WTC11 (cell line): ENCODE measurements around the gene IDH3G. TPM values are rescaled to one million over a fixed set of nuclear protein-coding genes. Genes with fewer than 3 reads are reported as not detected.

Experiments used
- ATAC-seq: fragments of 200-7000 bp; cut with Tn5 transposase; 2 replicates; pipeline ENCODE4 v1.10.0; 2021; ENCODE audit warnings: mild to moderate bottlenecking, moderate library complexity
- CTCF ChIA-PET: fragments of 300-600 bp; sonication (Branson Sonifier 250); formaldehyde crosslinking; loops from one replicate; lab custom pipeline; 2021; ENCODE audit warnings: antibody characterized with exemption; lab: Charles Lee
- POLR2A ChIA-PET: fragments of 350-600 bp; sonication (Branson Sonifier 250); formaldehyde crosslinking; loops from one replicate; lab custom pipeline; 2021; ENCODE audit warnings: antibody characterized with exemption; lab: Charles Lee
- DNase-seq: peaks from one replicate; pipeline ENCODE4 v3.0.0; 2021; ENCODE audit warnings: low spot score
- H3K27ac Mint-ChIP-seq: 2 replicates; pipeline ENCODE4 v1.8.0; 2021; ENCODE audit warnings: mixed read lengths
- H3K27me3 Mint-ChIP-seq: 2 replicates; pipeline ENCODE4 v1.8.0; 2021; ENCODE audit warnings: low read depth, mild to moderate bottlenecking, moderate library complexity, mixed read lengths
- H3K36me3 Mint-ChIP-seq: 2 replicates; pipeline ENCODE4 v1.8.0; 2021; ENCODE audit warnings: mixed read lengths
- H3K4me1 Mint-ChIP-seq: 2 replicates; pipeline ENCODE4 v1.8.0; 2022; ENCODE audit warnings: mixed read lengths
- H3K4me3 Mint-ChIP-seq: 2 replicates; pipeline ENCODE4 v1.8.0; 2021; ENCODE audit warnings: mild to moderate bottlenecking, moderate library complexity, mixed read lengths
- H3K9me3 Mint-ChIP-seq: 2 replicates; pipeline ENCODE4 v1.8.0; 2021; ENCODE audit warnings: mixed read lengths
- CREB1 ChIP-seq: sonication (generic); formaldehyde crosslinking; IDR thresholded peaks from 2 replicates; pipeline ENCODE4 v1.8.0; 2023; ENCODE audit warnings: mild to moderate bottlenecking, missing genetic modification reagents
- EMX1 ChIP-seq: fragments of 250-450 bp; sonication (Bioruptor Pico); IDR thresholded peaks from 2 replicates; pipeline ENCODE4 v1.8.0; 2021; ENCODE audit warnings: mild to moderate bottlenecking
- ESRRA ChIP-seq: sonication (generic); formaldehyde crosslinking; IDR thresholded peaks from 2 replicates; pipeline ENCODE4 v1.8.1; 2022; ENCODE audit warnings: mild to moderate bottlenecking, missing genetic modification reagents, borderline replicate concordance
- ETV6 ChIP-seq: sonication (generic); formaldehyde crosslinking; IDR thresholded peaks from 2 replicates; pipeline ENCODE4 v1.8.1; 2022; ENCODE audit warnings: mild to moderate bottlenecking, missing genetic modification reagents
- FOXJ3 ChIP-seq: sonication (generic); formaldehyde crosslinking; IDR thresholded peaks from 2 replicates; pipeline ENCODE4 v1.9.0; 2021; ENCODE audit warnings: missing genetic modification reagents, mild to moderate bottlenecking, borderline replicate concordance
- GTF2I ChIP-seq: fragments of 250-450 bp; sonication (Bioruptor Pico); conservative IDR thresholded peaks from 2 replicates; pipeline ENCODE4 v1.4.0; 2021; ENCODE audit warnings: mild to moderate bottlenecking
- JUN ChIP-seq: sonication (generic); formaldehyde crosslinking; IDR thresholded peaks from 2 replicates; pipeline ENCODE4 v1.8.0; 2023; ENCODE audit warnings: mild to moderate bottlenecking, missing genetic modification reagents
- NR1H2 ChIP-seq: sonication (generic); formaldehyde crosslinking; IDR thresholded peaks from 2 replicates; pipeline ENCODE4 v1.9.0; 2021; ENCODE audit warnings: mild to moderate bottlenecking, moderate library complexity, missing genetic modification reagents
- TCF7 ChIP-seq: sonication (generic); formaldehyde crosslinking; IDR thresholded peaks from 2 replicates; pipeline ENCODE4 v1.8.0; 2022; ENCODE audit warnings: mild to moderate bottlenecking, low read depth, missing genetic modification reagents, moderate library complexity
- TEAD4 ChIP-seq: sonication (generic); formaldehyde crosslinking; IDR thresholded peaks from 2 replicates; pipeline ENCODE4 v1.8.0; 2022; ENCODE audit warnings: mild to moderate bottlenecking, missing genetic modification reagents
- ZNF219 ChIP-seq: sonication (generic); formaldehyde crosslinking; IDR thresholded peaks from 2 replicates; pipeline ENCODE4 v1.8.0; 2023; ENCODE audit warnings: missing genetic modification reagents, mild to moderate bottlenecking, borderline replicate concordance
- total RNA-seq: library from RNA; stranded (reverse); gene quantifications from 3 replicates; pipeline ENCODE4 v1.2.3, GENCODE V29; 2021
- TF ChIP-seq, protein P1 (sequence below): sonication (generic); formaldehyde crosslinking; IDR thresholded peaks from 2 replicates; pipeline ENCODE4 v1.8.1; 2022; ENCODE audit warnings: low read depth, missing genetic modification reagents, borderline replicate concordance
- TF ChIP-seq, protein P2 (sequence below): sonication (generic); formaldehyde crosslinking; IDR thresholded peaks from 2 replicates; pipeline ENCODE4 v1.8.0; 2022; ENCODE audit warnings: mild to moderate bottlenecking, missing genetic modification reagents
- TF ChIP-seq, protein P3 (sequence below): fragments of 250-450 bp; sonication (Bioruptor Pico); conservative IDR thresholded peaks from 2 replicates; pipeline ENCODE4 v1.9.0; 2021; ENCODE audit warnings: mild to moderate bottlenecking
- TF ChIP-seq, protein P4 (sequence below): sonication (generic); formaldehyde crosslinking; IDR thresholded peaks from 2 replicates; pipeline ENCODE4 v1.8.1; 2022; ENCODE audit warnings: missing genetic modification reagents, borderline replicate concordance
- TF ChIP-seq, protein P5 (sequence below): sonication (generic); formaldehyde crosslinking; IDR thresholded peaks from 2 replicates; pipeline ENCODE4 v1.8.1; 2023; ENCODE audit warnings: mild to moderate bottlenecking, missing genetic modification reagents, moderate library complexity
- TF ChIP-seq, protein P6 (sequence below): sonication (generic); formaldehyde crosslinking; IDR thresholded peaks from 2 replicates; pipeline ENCODE4 v1.8.0; 2022; ENCODE audit warnings: mild to moderate bottlenecking, missing genetic modification reagents
- TF ChIP-seq, protein P7 (sequence below): fragments of 200-600 bp; IDR thresholded peaks from 2 replicates; pipeline ENCODE4 v1.8.0; 2022; ENCODE audit warnings: antibody characterized with exemption
- TF ChIP-seq, protein P8 (sequence below): sonication (generic); formaldehyde crosslinking; IDR thresholded peaks from 2 replicates; pipeline ENCODE4 v1.8.1; 2023; ENCODE audit warnings: mild to moderate bottlenecking, missing genetic modification reagents, moderate library complexity

IDH3G gene
- total RNA-seq, 1 experiment from 2014 or later, result 52.4 TPM

DNA sequence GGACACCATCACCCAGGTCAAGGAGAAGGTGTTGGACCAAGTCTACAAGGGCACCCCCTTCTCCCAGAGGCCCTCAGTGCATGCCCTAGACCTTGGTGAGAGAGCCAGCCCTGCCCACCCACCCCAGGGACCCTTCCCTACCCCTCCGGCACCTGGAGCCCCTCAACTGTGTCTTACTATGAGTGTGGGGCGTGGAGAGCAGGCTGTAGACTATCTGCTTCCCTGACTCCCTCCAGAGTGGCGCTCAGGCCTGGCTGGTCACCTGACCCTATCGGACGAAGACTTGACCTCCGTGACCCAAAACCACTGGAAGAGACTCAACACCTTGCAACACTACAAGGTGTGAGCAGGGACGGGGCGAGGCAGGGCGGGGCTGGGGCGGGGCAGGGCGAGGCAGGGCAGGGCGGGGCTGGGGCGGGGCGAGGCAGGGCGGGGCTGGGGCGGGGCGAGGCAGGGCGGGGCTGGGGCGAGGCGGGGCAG, 18.0 kb downstream of the IDH3G start:
- H3K27me3 Mint-ChIP-seq, result no peaks in the 10 kb centered on the region

DNA sequence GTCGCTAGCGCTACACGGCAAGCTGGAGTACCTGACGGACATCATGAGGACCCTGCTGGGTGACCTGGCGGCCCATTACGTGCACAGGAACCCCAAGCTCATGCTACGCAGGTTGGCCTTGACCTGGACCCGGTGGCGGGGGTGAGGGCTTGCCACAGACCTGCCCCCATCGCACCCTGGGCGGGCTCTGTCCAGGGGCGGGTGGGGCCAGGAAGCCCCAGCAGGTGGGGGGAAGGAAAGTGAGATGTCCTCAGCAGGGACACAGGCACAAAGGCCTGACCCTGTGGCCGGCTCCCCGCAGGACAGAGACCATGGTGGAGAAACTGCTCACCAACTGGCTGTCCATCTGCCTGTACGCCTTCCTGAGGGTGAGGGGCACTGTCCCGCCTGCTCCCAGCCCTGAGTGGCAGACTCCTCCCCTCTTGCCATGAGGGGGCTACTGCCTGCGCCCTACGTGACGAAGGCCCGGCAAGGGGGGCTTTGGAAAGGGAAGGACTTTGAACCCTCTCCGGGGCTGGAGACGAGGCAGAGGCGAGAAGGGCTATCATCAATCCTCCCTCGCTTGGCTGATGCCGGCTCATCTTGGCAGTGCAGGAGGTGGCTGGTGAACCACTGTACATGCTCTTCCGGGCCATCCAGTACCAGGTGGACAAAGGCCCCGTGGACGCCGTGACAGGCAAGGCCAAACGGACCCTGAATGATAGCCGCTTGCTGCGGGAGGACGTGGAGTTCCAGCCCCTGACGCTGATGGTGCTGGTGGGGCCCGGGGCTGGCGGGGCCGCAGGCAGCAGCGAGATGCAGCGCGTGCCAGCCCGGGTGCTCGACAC, 18.7 kb downstream of the IDH3G start:
- POLR2A ChIA-PET, result no interaction called here
- H3K9me3 Mint-ChIP-seq, result no peaks in the 10 kb centered on the region
- no peak overlapping the region for H3K27ac Mint-ChIP-seq
- TF ChIP-seq, protein P1, sequence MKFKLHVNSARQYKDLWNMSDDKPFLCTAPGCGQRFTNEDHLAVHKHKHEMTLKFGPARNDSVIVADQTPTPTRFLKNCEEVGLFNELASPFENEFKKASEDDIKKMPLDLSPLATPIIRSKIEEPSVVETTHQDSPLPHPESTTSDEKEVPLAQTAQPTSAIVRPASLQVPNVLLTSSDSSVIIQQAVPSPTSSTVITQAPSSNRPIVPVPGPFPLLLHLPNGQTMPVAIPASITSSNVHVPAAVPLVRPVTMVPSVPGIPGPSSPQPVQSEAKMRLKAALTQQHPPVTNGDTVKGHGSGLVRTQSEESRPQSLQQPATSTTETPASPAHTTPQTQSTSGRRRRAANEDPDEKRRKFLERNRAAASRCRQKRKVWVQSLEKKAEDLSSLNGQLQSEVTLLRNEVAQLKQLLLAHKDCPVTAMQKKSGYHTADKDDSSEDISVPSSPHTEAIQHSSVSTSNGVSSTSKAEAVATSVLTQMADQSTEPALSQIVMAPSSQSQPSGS (CRISPR knock-in tag), result no peak
- TF ChIP-seq ZNF219 (CRISPR knock-in tag), result no peak
- TF ChIP-seq, protein P2, sequence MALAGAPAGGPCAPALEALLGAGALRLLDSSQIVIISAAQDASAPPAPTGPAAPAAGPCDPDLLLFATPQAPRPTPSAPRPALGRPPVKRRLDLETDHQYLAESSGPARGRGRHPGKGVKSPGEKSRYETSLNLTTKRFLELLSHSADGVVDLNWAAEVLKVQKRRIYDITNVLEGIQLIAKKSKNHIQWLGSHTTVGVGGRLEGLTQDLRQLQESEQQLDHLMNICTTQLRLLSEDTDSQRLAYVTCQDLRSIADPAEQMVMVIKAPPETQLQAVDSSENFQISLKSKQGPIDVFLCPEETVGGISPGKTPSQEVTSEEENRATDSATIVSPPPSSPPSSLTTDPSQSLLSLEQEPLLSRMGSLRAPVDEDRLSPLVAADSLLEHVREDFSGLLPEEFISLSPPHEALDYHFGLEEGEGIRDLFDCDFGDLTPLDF (CRISPR knock-in tag), result no peak
- no peak for TF ChIP-seq TCF7
- TF ChIP-seq, protein P3, sequence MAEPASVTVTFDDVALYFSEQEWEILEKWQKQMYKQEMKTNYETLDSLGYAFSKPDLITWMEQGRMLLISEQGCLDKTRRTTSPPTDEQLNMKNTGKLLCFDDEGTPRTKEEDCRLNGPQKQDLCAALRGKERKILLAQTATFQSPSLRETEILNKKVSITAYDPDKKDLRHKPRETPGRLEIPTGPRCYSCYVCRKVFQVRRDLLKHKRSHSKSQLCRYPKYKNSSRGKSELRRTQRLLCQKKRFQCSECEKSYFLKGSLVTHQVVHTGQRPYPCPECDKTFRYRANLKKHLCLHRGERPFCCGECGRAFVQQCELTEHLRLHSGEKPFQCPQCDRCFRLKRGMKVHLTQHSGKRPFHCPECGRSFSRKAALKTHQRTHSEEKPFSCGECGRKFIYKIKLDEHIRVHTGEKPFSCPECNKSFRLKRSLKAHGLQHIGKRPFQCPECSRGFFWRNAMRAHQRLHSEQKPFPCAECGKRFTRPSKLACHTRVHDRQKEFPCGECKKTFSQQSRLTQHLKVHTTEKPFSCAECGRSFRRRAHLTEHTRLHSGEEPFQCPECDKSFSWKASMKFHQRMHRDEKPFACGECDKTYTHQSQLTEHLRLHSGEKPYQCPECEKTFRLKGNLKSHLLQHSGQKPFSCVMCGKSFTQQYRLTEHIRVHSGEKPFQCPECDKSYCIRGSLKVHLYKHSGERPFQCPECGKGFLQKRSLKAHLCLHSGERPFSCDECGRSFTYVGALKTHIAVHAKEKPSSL (CRISPR knock-in tag), result no peak
- TF ChIP-seq, protein P4, sequence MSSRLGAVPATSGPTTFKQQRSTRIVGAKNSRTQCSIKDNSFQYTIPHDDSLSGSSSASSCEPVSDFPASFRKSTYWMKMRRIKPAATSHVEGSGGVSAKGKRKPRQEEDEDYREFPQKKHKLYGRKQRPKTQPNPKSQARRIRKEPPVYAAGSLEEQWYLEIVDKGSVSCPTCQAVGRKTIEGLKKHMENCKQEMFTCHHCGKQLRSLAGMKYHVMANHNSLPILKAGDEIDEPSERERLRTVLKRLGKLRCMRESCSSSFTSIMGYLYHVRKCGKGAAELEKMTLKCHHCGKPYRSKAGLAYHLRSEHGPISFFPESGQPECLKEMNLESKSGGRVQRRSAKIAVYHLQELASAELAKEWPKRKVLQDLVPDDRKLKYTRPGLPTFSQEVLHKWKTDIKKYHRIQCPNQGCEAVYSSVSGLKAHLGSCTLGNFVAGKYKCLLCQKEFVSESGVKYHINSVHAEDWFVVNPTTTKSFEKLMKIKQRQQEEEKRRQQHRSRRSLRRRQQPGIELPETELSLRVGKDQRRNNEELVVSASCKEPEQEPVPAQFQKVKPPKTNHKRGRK (CRISPR knock-in tag), result no peak

More for the DNA sequence above, 18.0 kb downstream of the IDH3G start:
- ATAC-seq (no peak), DNase-seq (no peak)
- TF ChIP-seq JUN (CRISPR knock-in tag) (no peak), EMX1 (no peak), ESRRA (CRISPR knock-in tag) (no peak), TEAD4 (no peak), CREB1 (CRISPR knock-in tag) (no peak), ETV6 (CRISPR knock-in tag) (no peak), GTF2I (CRISPR knock-in tag) (no peak), NR1H2 (CRISPR knock-in tag) (no peak), FOXJ3 (CRISPR knock-in tag) (no peak)
- TF ChIP-seq, protein P5, sequence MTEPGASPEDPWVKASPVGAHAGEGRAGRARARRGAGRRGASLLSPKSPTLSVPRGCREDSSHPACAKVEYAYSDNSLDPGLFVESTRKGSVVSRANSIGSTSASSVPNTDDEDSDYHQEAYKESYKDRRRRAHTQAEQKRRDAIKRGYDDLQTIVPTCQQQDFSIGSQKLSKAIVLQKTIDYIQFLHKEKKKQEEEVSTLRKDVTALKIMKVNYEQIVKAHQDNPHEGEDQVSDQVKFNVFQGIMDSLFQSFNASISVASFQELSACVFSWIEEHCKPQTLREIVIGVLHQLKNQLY (CRISPR knock-in tag), result no peak
- TF ChIP-seq, protein P6, sequence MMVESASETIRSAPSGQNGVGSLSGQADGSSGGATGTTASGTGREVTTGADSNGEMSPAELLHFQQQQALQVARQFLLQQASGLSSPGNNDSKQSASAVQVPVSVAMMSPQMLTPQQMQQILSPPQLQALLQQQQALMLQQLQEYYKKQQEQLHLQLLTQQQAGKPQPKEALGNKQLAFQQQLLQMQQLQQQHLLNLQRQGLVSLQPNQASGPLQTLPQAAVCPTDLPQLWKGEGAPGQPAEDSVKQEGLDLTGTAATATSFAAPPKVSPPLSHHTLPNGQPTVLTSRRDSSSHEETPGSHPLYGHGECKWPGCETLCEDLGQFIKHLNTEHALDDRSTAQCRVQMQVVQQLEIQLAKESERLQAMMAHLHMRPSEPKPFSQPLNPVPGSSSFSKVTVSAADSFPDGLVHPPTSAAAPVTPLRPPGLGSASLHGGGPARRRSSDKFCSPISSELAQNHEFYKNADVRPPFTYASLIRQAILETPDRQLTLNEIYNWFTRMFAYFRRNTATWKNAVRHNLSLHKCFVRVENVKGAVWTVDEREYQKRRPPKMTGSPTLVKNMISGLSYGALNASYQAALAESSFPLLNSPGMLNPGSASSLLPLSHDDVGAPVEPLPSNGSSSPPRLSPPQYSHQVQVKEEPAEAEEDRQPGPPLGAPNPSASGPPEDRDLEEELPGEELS, result no peak
- TF ChIP-seq, protein P7, sequence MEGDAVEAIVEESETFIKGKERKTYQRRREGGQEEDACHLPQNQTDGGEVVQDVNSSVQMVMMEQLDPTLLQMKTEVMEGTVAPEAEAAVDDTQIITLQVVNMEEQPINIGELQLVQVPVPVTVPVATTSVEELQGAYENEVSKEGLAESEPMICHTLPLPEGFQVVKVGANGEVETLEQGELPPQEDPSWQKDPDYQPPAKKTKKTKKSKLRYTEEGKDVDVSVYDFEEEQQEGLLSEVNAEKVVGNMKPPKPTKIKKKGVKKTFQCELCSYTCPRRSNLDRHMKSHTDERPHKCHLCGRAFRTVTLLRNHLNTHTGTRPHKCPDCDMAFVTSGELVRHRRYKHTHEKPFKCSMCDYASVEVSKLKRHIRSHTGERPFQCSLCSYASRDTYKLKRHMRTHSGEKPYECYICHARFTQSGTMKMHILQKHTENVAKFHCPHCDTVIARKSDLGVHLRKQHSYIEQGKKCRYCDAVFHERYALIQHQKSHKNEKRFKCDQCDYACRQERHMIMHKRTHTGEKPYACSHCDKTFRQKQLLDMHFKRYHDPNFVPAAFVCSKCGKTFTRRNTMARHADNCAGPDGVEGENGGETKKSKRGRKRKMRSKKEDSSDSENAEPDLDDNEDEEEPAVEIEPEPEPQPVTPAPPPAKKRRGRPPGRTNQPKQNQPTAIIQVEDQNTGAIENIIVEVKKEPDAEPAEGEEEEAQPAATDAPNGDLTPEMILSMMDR, result no peak
- TF ChIP-seq, protein P1 (CRISPR knock-in tag), result no peak
- TF ChIP-seq, protein P8, sequence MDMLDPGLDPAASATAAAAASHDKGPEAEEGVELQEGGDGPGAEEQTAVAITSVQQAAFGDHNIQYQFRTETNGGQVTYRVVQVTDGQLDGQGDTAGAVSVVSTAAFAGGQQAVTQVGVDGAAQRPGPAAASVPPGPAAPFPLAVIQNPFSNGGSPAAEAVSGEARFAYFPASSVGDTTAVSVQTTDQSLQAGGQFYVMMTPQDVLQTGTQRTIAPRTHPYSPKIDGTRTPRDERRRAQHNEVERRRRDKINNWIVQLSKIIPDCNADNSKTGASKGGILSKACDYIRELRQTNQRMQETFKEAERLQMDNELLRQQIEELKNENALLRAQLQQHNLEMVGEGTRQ (CRISPR knock-in tag), result no peak
- no peaks in the 10 kb centered on the region for H3K36me3 Mint-ChIP-seq
- H3K9me3 Mint-ChIP-seq, result no peaks in the 10 kb centered on the region
- ChIA-PET CTCF (no interaction called here), POLR2A (no interaction called here)
- H3K27ac Mint-ChIP-seq, result no peak overlapping the region
- H3K4me3 Mint-ChIP-seq, result no peak overlapping the region
- H3K4me1 Mint-ChIP-seq, result no peaks in the 10 kb centered on the region; the same call in 1 of the 2 replicates

More for the DNA sequence above, 18.7 kb downstream of the IDH3G start:
- ATAC-seq (no peak), DNase-seq (no peak)
- CTCF ChIA-PET, result no interaction called here
- Mint-ChIP-seq H3K36me3 (no peaks in the 10 kb centered on the region), H3K4me1 (no peaks in the 10 kb centered on the region; the same call in 1 of the 2 replicates), H3K4me3 (no peak overlapping the region), H3K27me3 (no peaks in the 10 kb centered on the region)
